B cell (primary cell): ENCODE data around the gene BUB1. TPM values are rescaled to one million over a fixed set of nuclear protein-coding genes. Genes with fewer than 3 reads are reported as not detected.

Source experiments
- ATAC-seq: fragments of 200-7000 bp; cut with Tn5 transposase; one replicate; pipeline ENCODE4 v1.10.0; 2021; ENCODE audit warnings: low read depth, mild to moderate bottlenecking, moderate number of reproducible peaks, moderate library complexity
- CTCF ChIA-PET: fragments of 350-600 bp; sonication (Branson Sonifier 250); formaldehyde crosslinking; loops from one replicate; lab custom pipeline; 2021; ENCODE audit warnings: antibody characterized with exemption, inconsistent platforms; lab: Charles Lee
- POLR2A ChIA-PET: fragments of 350-600 bp; sonication (Branson Sonifier 250); formaldehyde crosslinking; loops from one replicate; lab custom pipeline; 2021; ENCODE audit warnings: antibody characterized with exemption; lab: Charles Lee
- DNase-seq: peaks from one replicate; pipeline ENCODE4 v3.0.0; 2013
- H2AFZ ChIP-seq: 2 replicates; pipeline ENCODE4 v1.6.1; 2012; ENCODE audit warnings: mild to moderate bottlenecking, low read depth, low read length; ENCODE audit not compliant: insufficient read depth, poor library complexity, severe bottlenecking
- H3K27ac ChIP-seq, 2 donors: 1 replicate in 1 of 2; 2 replicates in 1 of 2; pipeline ENCODE4 v1.5.1; 2012 to 2013; ENCODE audit warnings: low read length in 2 of 2, mild to moderate bottlenecking in 2 of 2, moderate library complexity in 1 of 2
- H3K27me3 ChIP-seq, 4 experiments: fragments of 200-600 bp in 1 of 4; sonication (generic) in 1 of 4; replicated peaks in 1 of 4; 1 replicate in 2 of 4; 2 replicates in 2 of 4; pipeline versions ENCODE4 v1.6.1 to v1.7.0; 2013 to 2016; ENCODE audit warnings: low read length in 3 of 4, mild to moderate bottlenecking in 2 of 4, mixed read lengths in 1 of 4, moderate library complexity in 1 of 4; ENCODE audit not compliant: insufficient read depth in 4 of 4, control insufficient read depth in 3 of 4; ENCODE audit errors: control extremely low read depth in 1 of 4
- H3K36me3 ChIP-seq, 2 experiments: replicated peaks in 1 of 2; 1 replicate in 1 of 2; 2 replicates in 1 of 2; pipeline versions ENCODE4 v1.6.1 to v1.7.1; 2013; ENCODE audit warnings: low read length in 1 of 2; ENCODE audit not compliant: insufficient read depth in 2 of 2, control insufficient read depth in 1 of 2; ENCODE audit errors: control extremely low read depth in 1 of 2, extremely low read depth in 1 of 2
- H3K4me1 ChIP-seq, 2 donors: fragments of 200-600 bp in 1 of 2; sonication (generic) in 1 of 2; 1 replicate in 1 of 2; 2 replicates in 1 of 2; pipeline versions ENCODE4 v1.5.1 to v1.6.1; 2013 to 2017; ENCODE audit warnings: low read length in 2 of 2; ENCODE audit not compliant: control insufficient read depth in 2 of 2, insufficient read depth in 2 of 2
- H3K4me2 ChIP-seq: replicated peaks from 2 replicates; pipeline ENCODE3; 2012; ENCODE audit warnings: mild to moderate bottlenecking, low read depth, low read length; ENCODE audit not compliant: poor library complexity, severe bottlenecking
- H3K4me3 ChIP-seq, 5 experiments: fragments of 200-600 bp in 1 of 5; sonication (generic) in 1 of 5; 1 replicate in 3 of 5; 2 replicates in 2 of 5; pipeline versions ENCODE4 v1.5.1 to v1.7.0; 2011 to 2016; ENCODE audit warnings: low read length in 4 of 5, mild to moderate bottlenecking in 4 of 5, low read depth in 2 of 5, control low read depth in 1 of 5, moderate library complexity in 1 of 5; ENCODE audit not compliant: insufficient read depth in 1 of 5; ENCODE audit errors: control extremely low read depth in 1 of 5, extremely low read depth in 1 of 5
- H3K79me2 ChIP-seq: fragments of 200-600 bp; sonication (generic); one replicate; pipeline ENCODE4 v1.6.0; 2016; ENCODE audit warnings: low read length; ENCODE audit not compliant: control insufficient read depth, insufficient read depth
- H3K9ac ChIP-seq: fragments of 200-600 bp; sonication (generic); 2 replicates; pipeline ENCODE4 v1.6.1; 2017; ENCODE audit warnings: mild to moderate bottlenecking, low read length, moderate library complexity
- H3K9me3 ChIP-seq, 3 donors: one replicate each; pipeline versions ENCODE4 v1.6.1 to v1.7.1; 2013; ENCODE audit warnings: low read length in 2 of 3; ENCODE audit not compliant: control insufficient read depth in 2 of 3, insufficient read depth in 1 of 3; ENCODE audit errors: control extremely low read depth in 1 of 3
- H4K20me1 ChIP-seq: 2 replicates; pipeline ENCODE4 v1.6.0; 2012; ENCODE audit warnings: mild to moderate bottlenecking, low read length; ENCODE audit not compliant: insufficient read depth, control insufficient read depth, poor library complexity, severe bottlenecking
- H3K27ac Mint-ChIP-seq: one replicate; pipeline ENCODE4 v1.8.0; 2021; ENCODE audit warnings: mixed read lengths
- H3K27me3 Mint-ChIP-seq: one replicate; pipeline ENCODE4 v1.8.0; 2021; ENCODE audit warnings: mixed read lengths
- H3K4me1 Mint-ChIP-seq: one replicate; pipeline ENCODE4 v1.8.0; 2021; ENCODE audit warnings: mixed read lengths
- H3K4me3 Mint-ChIP-seq: one replicate; pipeline ENCODE4 v1.8.0; 2021; ENCODE audit warnings: mixed read lengths
- H3K9me3 Mint-ChIP-seq: one replicate; pipeline ENCODE4 v1.8.0; 2022; ENCODE audit warnings: mixed read lengths; ENCODE audit not compliant: insufficient read depth
- EZH2 ChIP-seq: IDR thresholded peaks from 2 replicates; pipeline ENCODE4 v1.6.1; 2012; ENCODE audit warnings: borderline replicate concordance, low read depth, mild to moderate bottlenecking, moderate library complexity, low read length; ENCODE audit not compliant: insufficient read depth, poor library complexity, severe bottlenecking
- WGBS: methylation state at CpG from one replicate; pipeline ENCODE4 v1.1.5; 2013; ENCODE audit warnings: missing lambda C conversion rate; ENCODE audit not compliant: insufficient coverage; 5-methylcytosine and 5-hydroxymethylcytosine counted together
- intact Hi-C: fragments of 100-400 bp; cut with micrococcal nuclease; formaldehyde crosslinking; loops from one replicate; pipeline ENCODE4 v1.10.0; 2022
- polyA plus RNA-seq: library from polyadenylated mRNA; depleted of rRNA; stranded (reverse); fragments of >200 nt; gene quantifications from 2 replicates; pipeline ENCODE4 v1.2.3, GENCODE V29; 2012
- total RNA-seq, 2 donors: library from RNA; stranded (reverse); fragments of 120-200 nt in 1 of 2; gene quantifications; 1 replicate in 1 of 2; 2 replicates in 1 of 2; pipeline versions ENCODE4 v1.2.3 to v1.2.4, GENCODE V29; 2013 to 2022
- TF ChIP-seq, protein P1 (sequence below): fragments of 200-600 bp; IDR thresholded peaks from one replicate; pipeline ENCODE4 v1.8.0; 2022; ENCODE audit warnings: antibody characterized with exemption, mild to moderate bottlenecking

Gene BUB1
- total and polyA plus RNA-seq, 2 donors (not counting 1 experiment from before 2014, with no cell fraction given), result 0.85 to 2.0 TPM

DNA sequence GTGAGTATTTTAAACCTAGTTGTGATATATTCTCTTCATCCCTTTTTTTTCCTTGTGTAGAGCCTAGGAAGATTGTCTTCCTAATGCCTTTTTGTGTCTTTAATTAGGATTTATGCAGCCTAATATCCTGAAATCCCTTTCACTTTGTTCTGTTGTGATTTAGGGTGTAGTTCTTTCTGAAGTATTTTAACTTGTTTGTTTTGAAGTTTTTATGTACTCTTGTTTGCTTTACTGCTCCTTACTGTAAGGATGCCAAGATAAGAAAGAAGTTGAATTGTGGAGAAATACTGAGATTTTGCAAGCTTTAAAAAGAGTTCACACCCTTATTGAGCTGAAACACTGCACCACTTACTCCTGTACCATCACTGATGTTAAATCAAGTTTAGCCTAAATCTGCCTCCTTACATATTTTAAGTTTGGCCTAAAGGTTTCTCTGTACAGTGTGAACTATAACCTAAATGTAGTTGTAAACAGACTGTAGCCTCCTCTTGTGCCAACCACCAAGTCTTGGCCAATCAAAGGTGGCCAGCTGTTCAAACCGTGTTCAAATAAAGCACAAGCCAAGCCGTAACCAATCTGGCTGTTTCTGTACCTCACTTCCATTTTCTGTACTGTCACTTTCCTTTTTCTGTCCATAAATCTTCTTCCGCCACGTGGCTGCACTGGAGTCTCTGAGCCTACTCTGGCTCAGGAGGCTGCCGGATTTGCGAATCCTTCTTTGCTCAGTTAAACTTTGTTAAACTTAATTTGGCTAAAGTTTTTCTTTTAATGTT is 36.8 kb upstream of the BUB1 start:
- intact Hi-C loops, result no loop called here
- H3K4me3 Mint-ChIP-seq, result no peak overlapping the region
- DNase-seq, result no peak
- TF ChIP-seq, protein P1, sequence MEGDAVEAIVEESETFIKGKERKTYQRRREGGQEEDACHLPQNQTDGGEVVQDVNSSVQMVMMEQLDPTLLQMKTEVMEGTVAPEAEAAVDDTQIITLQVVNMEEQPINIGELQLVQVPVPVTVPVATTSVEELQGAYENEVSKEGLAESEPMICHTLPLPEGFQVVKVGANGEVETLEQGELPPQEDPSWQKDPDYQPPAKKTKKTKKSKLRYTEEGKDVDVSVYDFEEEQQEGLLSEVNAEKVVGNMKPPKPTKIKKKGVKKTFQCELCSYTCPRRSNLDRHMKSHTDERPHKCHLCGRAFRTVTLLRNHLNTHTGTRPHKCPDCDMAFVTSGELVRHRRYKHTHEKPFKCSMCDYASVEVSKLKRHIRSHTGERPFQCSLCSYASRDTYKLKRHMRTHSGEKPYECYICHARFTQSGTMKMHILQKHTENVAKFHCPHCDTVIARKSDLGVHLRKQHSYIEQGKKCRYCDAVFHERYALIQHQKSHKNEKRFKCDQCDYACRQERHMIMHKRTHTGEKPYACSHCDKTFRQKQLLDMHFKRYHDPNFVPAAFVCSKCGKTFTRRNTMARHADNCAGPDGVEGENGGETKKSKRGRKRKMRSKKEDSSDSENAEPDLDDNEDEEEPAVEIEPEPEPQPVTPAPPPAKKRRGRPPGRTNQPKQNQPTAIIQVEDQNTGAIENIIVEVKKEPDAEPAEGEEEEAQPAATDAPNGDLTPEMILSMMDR, result no peak
- TF ChIP-seq EZH2, result no peak
- no peaks in the 10 kb centered on the region for H3K4me1 Mint-ChIP-seq
- Histone ChIP-seq H3K36me3 (no peaks in the 10 kb centered on the region), H3K4me2 (no peak overlapping the region), H2AFZ (no peak overlapping the region), H3K4me3 (no peak overlapping the region), H3K4me1 (no peaks in the 10 kb centered on the region), H3K27ac (no peak overlapping the region), H4K20me1 (no peaks in the 10 kb centered on the region), H3K9ac (no peak overlapping the region), H3K27me3 (peaks cover 0 to 20% (median 13%) of the 10 kb centered on the region in 4 experiments), H3K9me3 (peaks cover 0 to 6% (median 0%) of the 10 kb centered on the region in 3 donors), H3K79me2 (no peaks in the 10 kb centered on the region)
- POLR2A ChIA-PET, result no interaction called here
- H3K27me3 Mint-ChIP-seq, result peaks cover 64% of the 10 kb centered on the region
- no peaks in the 10 kb centered on the region for H3K9me3 Mint-ChIP-seq
- no peak overlapping the region for H3K27ac Mint-ChIP-seq
- CTCF ChIA-PET, result no interaction called here
- 33% methylated on average over 4 of the region's 6 CpGs for WGBS
- no peak for ATAC-seq
